Muscle layer of colon (tissue), 2 donors: ENCODE measurements around the gene TMEM100.
"Not testable (repeated sequence)": the region's sequence is repeated elsewhere in the genome, so short reads cannot be mapped to it uniquely, and the experiment has no call there.

ENCODE experiments used
- H3K27ac ChIP-seq: one replicate; pipeline ENCODE4 v1.7.0; 2013; ENCODE audit warnings: low read depth, mild to moderate bottlenecking, low read length, moderate library complexity
- H3K27me3 ChIP-seq, 2 donors: one replicate each; pipeline ENCODE4 v1.7.0; 2013; ENCODE audit warnings: low read length in 2 of 2, mild to moderate bottlenecking in 2 of 2; ENCODE audit not compliant: insufficient read depth in 2 of 2, control insufficient read depth in 1 of 2
- H3K36me3 ChIP-seq: one replicate; pipeline ENCODE4 v1.7.0; 2013; ENCODE audit warnings: mild to moderate bottlenecking, low read length; ENCODE audit not compliant: insufficient read depth
- H3K4me1 ChIP-seq: one replicate; pipeline ENCODE4 v1.7.0; 2013; ENCODE audit warnings: mild to moderate bottlenecking, low read length; ENCODE audit not compliant: insufficient read depth
- H3K4me3 ChIP-seq, 2 donors: one replicate each; pipeline ENCODE4 v1.7.0; 2013; ENCODE audit warnings: low read length in 2 of 2, low read depth in 1 of 2, mild to moderate bottlenecking in 1 of 2, moderate library complexity in 1 of 2
- H3K9ac ChIP-seq: one replicate; pipeline ENCODE4 v1.7.0; 2013; ENCODE audit warnings: low read length
- H3K9me3 ChIP-seq: one replicate; pipeline ENCODE4 v1.7.0; 2013; ENCODE audit warnings: mild to moderate bottlenecking, low read length
- donor health status: abdominal sarcoma.
- donor health status: Adenocarcinoma of cecum.

The TMEM100 gene

GRCh38 chr17:55676274-55676673, 46.4 kb downstream of the TMEM100 start:
- no peaks in the 10 kb centered on the region for H3K9me3 ChIP-seq
- H3K27me3 ChIP-seq, result no peaks in the 10 kb centered on the region
- H3K4me3 ChIP-seq, result no peak overlapping the region
- no peak overlapping the region for H3K27ac ChIP-seq
- H3K9ac ChIP-seq, result no peak overlapping the region
- no peaks in the 10 kb centered on the region for H3K36me3 ChIP-seq
- no peaks in the 10 kb centered on the region for H3K4me1 ChIP-seq

- no peak overlapping the region for H3K27ac ChIP-seq
Observed at GRCh38 chr17:55673743-55674506, 48.7 kb downstream of the TMEM100 start.

GRCh38 chr17:55672585-55673501, 49.8 kb downstream of the TMEM100 start:
- Histone ChIP-seq H3K27me3 (no peaks in the 10 kb centered on the region), H3K36me3 (no peaks in the 10 kb centered on the region), H3K4me1 (peaks cover 3% of the 10 kb centered on the region), H3K9ac (no peak overlapping the region), H3K9me3 (no peaks in the 10 kb centered on the region), H3K27ac (no peak overlapping the region), H3K4me3 (no peak overlapping the region)

More at GRCh38 chr17:55673743-55674506, 48.7 kb downstream of the TMEM100 start:
- H3K36me3 ChIP-seq, result no peaks in the 10 kb centered on the region
- H3K27me3 ChIP-seq, result no peaks in the 10 kb centered on the region
- no peaks in the 10 kb centered on the region for H3K9me3 ChIP-seq
- no peak overlapping the region for H3K4me3 ChIP-seq
- no peak overlapping the region for H3K9ac ChIP-seq
- no peaks in the 10 kb centered on the region for H3K4me1 ChIP-seq

- not testable (repeated sequence) for H3K4me1 ChIP-seq, H3K27ac ChIP-seq
Observed at GRCh38 chr17:55672010-55672409, 50.7 kb downstream of the TMEM100 start.

More at GRCh38 chr17:55672010-55672409, 50.7 kb downstream of the TMEM100 start:
- not testable (repeated sequence) for H3K4me3 ChIP-seq, H3K9me3 ChIP-seq, H3K27me3 ChIP-seq, H3K9ac ChIP-seq, H3K36me3 ChIP-seq
